Measurements from ENCODE around the gene ZNF253. TPM values are rescaled to one million over a fixed set of nuclear protein-coding genes. Genes with fewer than 3 reads are reported as not detected.
"Not testable (repeated sequence)": the region's sequence is repeated elsewhere in the genome, so short reads cannot be mapped to it uniquely, and the experiment has no call there.

Gene ZNF253
- total and polyA plus RNA-seq, 9 of the 15 experiments (the other 6 are each of a cell fraction or from before 2014, with no cell fraction given) = 4.0 to 14.4 (median 7.5) TPM

GRCh38 chr19:19892055-19892941 lies 26.6 kb downstream of the ZNF253 start:
- BruUV-seq (replicated peaks) = TSS peak; percentile 26
- H3K4me2 ChIP-seq (ENCODE audit: insufficient read depth, low read length); DNase-seq (ENCODE audit: extremely low read depth in 1 of 4, low spot score in 3 of 4); FAIRE-seq; CTCF ChIA-PET (ENCODE audit: low intra/inter-chr PET ratio); H3K4me3 ChIP-seq; in situ Hi-C loops (cut with MboI); H3K9me1 ChIP-seq (ENCODE audit: control insufficient read depth, insufficient read depth, low read length); H2AFZ ChIP-seq (ENCODE audit: low read depth, low read length); H4K20me1 ChIP-seq (replicated peaks; ENCODE audit: control insufficient read depth, insufficient read depth, low read length); H3K4me1 ChIP-seq (replicated peaks in 1 of 2; ENCODE audit: control insufficient read depth in 2 of 2, insufficient read depth in 2 of 2, low read length in 2 of 2); intact Hi-C loops (cut with micrococcal nuclease); H3K79me2 ChIP-seq (ENCODE audit: control insufficient read depth, insufficient read depth, low read length); H3K27me3 ChIP-seq (ENCODE audit: control insufficient read depth in 2 of 2, insufficient read depth in 2 of 2, low read length in 2 of 2); H3K9ac ChIP-seq (ENCODE audit: insufficient read depth in 1 of 2, low read depth in 2 of 2, low read length in 2 of 2); ATAC-seq; H3K27ac ChIP-seq (ENCODE audit: extremely low read depth, low read depth, low read length): not testable (repeated sequence)
- peaks cover 20% of the 10 kb centered on the region for H3K9me3 ChIP-seq (replicated peaks; ENCODE audit: control insufficient read depth, insufficient read depth, low read depth, low read length)
- TF ChIP-seq TRIM24 (IDR thresholded peaks at IDR 0.05) (peak in 1 of 2 experiments; percentile 9; a peak in 1 of 4 replicates), ZNF75A (CRISPR knock-in tag; IDR thresholded peaks at IDR 0.05) (peak; percentile 92), ZNF274 (IDR thresholded peaks at IDR 0.05; ENCODE audit: borderline replicate concordance, low read depth, low read length) (peak; percentile 92), TRIM28 (IDR thresholded peaks at IDR 0.05) (peak; percentile 66)
- 69% methylated on average over 3 of the region's 3 CpGs for WGBS (ENCODE audit: insufficient coverage, low coverage, missing lambda C conversion rate)
- POLR2A ChIA-PET = interaction anchor here (0.6 kb wide), 1 partner anchor 348 kb away, joined by 4 read pairs; no protein-coding TSS in a partner anchor
- H3K36me3 ChIP-seq (ENCODE audit: control insufficient read depth, insufficient read depth, low read length) = peaks cover 11% of the 10 kb centered on the region; the same call in 1 of the 3 replicates

All from K562 (cell line).